Measurements from ENCODE around the gene OR52D1. TPM values are rescaled to one million over a fixed set of nuclear protein-coding genes. Genes with fewer than 3 reads are reported as not detected.

The OR52D1 gene
- total and polyA plus RNA-seq, 2 of the 4 experiments (the other 2 are of a cell fraction), result not detected

DNA sequence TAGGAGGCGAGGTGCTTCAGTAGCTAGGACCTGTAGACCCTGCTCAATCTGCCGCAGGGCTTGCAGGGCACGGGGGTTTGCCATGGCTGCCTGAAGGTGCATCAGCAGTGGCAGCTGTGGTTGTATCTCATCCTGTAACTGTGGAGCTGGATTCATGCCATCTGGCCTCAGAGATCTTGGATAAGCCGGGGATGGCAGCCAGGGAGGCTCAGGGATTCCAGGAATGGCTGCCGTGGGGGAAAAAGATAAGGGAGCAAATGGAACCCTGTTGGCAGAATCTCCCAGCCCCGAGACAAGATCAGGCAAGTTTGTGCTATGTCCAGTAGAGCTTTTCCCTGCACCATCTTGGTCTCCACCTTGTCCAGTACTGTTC is 19.4 kb downstream of the OR52D1 start:
- H2AK9ac ChIP-seq (replicated peaks; ENCODE audit: low read depth, low read length, poor library complexity), result no peak overlapping the region
- no peak for DNase-seq
- dilution Hi-C loops (cut with HindIII; ENCODE audit: low sequenced_read_pairs, unreplicated experiment) (no loop called here), intact Hi-C loops (cut with micrococcal nuclease) (no loop called here), in situ Hi-C loops (cut with MboI; ENCODE audit: low sequenced_read_pairs) (no loop called here)
- no peaks in the 10 kb centered on the region for H3K9me1 ChIP-seq (ENCODE audit: insufficient read depth, low read length)
- no peak overlapping the region for H2AFZ ChIP-seq (replicated peaks; ENCODE audit: low read length, poor library complexity)
- ATAC-seq (ENCODE audit: low read depth), result no peak
- H4K20me1 ChIP-seq (ENCODE audit: insufficient read depth, low read length), result no peaks in the 10 kb centered on the region
- H2BK120ac ChIP-seq (ENCODE audit: low read depth, low read length), result no peak overlapping the region
- CTCF ChIA-PET, result no interaction called here
- no peak overlapping the region for H2BK5ac ChIP-seq (ENCODE audit: low read depth, low read length, poor library complexity, severe bottlenecking)
- POLR2A ChIA-PET (ENCODE audit: unreplicated experiment), result no interaction called here
- TF ChIP-seq SMC3 (IDR thresholded peaks at IDR 0.05; ENCODE audit: low read depth, low read length) (no peak), MAZ (IDR thresholded peaks at IDR 0.05; ENCODE audit: borderline replicate concordance, low read depth, low read length) (no peak), MAFK (IDR thresholded peaks at IDR 0.05; ENCODE audit: low read depth, low read length) (no peak), FOS (IDR thresholded peaks at IDR 0.05; ENCODE audit: low read depth, low read length) (no peak), CHD1 (IDR thresholded peaks at IDR 0.05; ENCODE audit: low read depth, low read length) (no peak), RAD21 (IDR thresholded peaks at IDR 0.05; ENCODE audit: low read length) (no peak), BHLHE40 (IDR thresholded peaks at IDR 0.05; ENCODE audit: low read depth, low read length) (no peak), RFX5 (IDR thresholded peaks at IDR 0.05; ENCODE audit: low read depth, low read length) (no peak), CEBPB (IDR thresholded peaks at IDR 0.05; ENCODE audit: low read depth, low read length) (no peak), POLR2A (IDR thresholded peaks at IDR 0.05; ENCODE audit: low read depth, low read length) (no peak), MXI1 (IDR thresholded peaks at IDR 0.05; ENCODE audit: borderline replicate concordance, low read depth, low read length) (no peak), RCOR1 (IDR thresholded peaks at IDR 0.05; ENCODE audit: insufficient replicate concordance, low read length) (no peak), NFE2L2 (IDR thresholded peaks at IDR 0.05; ENCODE audit: low read depth, low read length) (no peak)
- TF ChIP-seq, protein P1, sequence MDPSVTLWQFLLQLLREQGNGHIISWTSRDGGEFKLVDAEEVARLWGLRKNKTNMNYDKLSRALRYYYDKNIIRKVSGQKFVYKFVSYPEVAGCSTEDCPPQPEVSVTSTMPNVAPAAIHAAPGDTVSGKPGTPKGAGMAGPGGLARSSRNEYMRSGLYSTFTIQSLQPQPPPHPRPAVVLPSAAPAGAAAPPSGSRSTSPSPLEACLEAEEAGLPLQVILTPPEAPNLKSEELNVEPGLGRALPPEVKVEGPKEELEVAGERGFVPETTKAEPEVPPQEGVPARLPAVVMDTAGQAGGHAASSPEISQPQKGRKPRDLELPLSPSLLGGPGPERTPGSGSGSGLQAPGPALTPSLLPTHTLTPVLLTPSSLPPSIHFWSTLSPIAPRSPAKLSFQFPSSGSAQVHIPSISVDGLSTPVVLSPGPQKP (IDR thresholded peaks at IDR 0.05; ENCODE audit: borderline replicate concordance, low read depth, low read length), result no peak
- TF ChIP-seq, protein P2, sequence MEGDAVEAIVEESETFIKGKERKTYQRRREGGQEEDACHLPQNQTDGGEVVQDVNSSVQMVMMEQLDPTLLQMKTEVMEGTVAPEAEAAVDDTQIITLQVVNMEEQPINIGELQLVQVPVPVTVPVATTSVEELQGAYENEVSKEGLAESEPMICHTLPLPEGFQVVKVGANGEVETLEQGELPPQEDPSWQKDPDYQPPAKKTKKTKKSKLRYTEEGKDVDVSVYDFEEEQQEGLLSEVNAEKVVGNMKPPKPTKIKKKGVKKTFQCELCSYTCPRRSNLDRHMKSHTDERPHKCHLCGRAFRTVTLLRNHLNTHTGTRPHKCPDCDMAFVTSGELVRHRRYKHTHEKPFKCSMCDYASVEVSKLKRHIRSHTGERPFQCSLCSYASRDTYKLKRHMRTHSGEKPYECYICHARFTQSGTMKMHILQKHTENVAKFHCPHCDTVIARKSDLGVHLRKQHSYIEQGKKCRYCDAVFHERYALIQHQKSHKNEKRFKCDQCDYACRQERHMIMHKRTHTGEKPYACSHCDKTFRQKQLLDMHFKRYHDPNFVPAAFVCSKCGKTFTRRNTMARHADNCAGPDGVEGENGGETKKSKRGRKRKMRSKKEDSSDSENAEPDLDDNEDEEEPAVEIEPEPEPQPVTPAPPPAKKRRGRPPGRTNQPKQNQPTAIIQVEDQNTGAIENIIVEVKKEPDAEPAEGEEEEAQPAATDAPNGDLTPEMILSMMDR (conservative IDR thresholded peaks at IDR 0.05; ENCODE audit: low read depth, low read length), result no peak
- TF ChIP-seq, protein P3, sequence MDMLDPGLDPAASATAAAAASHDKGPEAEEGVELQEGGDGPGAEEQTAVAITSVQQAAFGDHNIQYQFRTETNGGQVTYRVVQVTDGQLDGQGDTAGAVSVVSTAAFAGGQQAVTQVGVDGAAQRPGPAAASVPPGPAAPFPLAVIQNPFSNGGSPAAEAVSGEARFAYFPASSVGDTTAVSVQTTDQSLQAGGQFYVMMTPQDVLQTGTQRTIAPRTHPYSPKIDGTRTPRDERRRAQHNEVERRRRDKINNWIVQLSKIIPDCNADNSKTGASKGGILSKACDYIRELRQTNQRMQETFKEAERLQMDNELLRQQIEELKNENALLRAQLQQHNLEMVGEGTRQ (IDR thresholded peaks at IDR 0.05; ENCODE audit: low read depth, low read length), result no peak
- H2AK5ac ChIP-seq (ENCODE audit: low read depth, low read length), result no peak overlapping the region
- no peaks in the 10 kb centered on the region for H3K79me1 ChIP-seq (ENCODE audit: low read depth in 1 of 2, low read length in 2 of 2)
- H3K14ac ChIP-seq (replicated peaks; ENCODE audit: low read depth, low read length), result no peak overlapping the region
- H3K27me3 ChIP-seq (ENCODE audit: control insufficient read depth, insufficient read depth, low read length), result peaks cover 3% of the 10 kb centered on the region
- H3K4me1 ChIP-seq (ENCODE audit: control insufficient read depth, insufficient read depth, low read length), result no peaks in the 10 kb centered on the region
- no peak overlapping the region for H4K91ac ChIP-seq (ENCODE audit: insufficient read depth, low read depth, low read length)
- no peak overlapping the region for H3K4me2 ChIP-seq (ENCODE audit: low read depth, low read length)
- whole genome bisulfite sequencing, 2 experiments (ENCODE audit: extremely low coverage in 2 of 2, insufficient read length in 1 of 2), result 40% methylated on average over 1 of the region's 6 CpGs; no CpG with 5 or more reads in 1 of the 2 experiments
- H3K23ac ChIP-seq (ENCODE audit: low read depth, low read length), result no peak overlapping the region
- BruUV-seq (replicated peaks), result no TSS peak
- no peak overlapping the region for H3K56ac ChIP-seq (ENCODE audit: extremely low read depth, insufficient read depth, low read length)
- no peak overlapping the region for H3K27ac ChIP-seq (ENCODE audit: insufficient read depth, low read length)
- H4K5ac ChIP-seq (ENCODE audit: low read depth, low read length), result no peak overlapping the region
- H3K4ac ChIP-seq (ENCODE audit: low read depth, low read length), result no peak overlapping the region
- no peak overlapping the region for H2BK20ac ChIP-seq (ENCODE audit: low read depth, low read length)
- H3K9me3 ChIP-seq (ENCODE audit: control insufficient read depth, insufficient read depth, low read length), result no peaks in the 10 kb centered on the region
- no peak overlapping the region for H3K9ac ChIP-seq (ENCODE audit: low read depth, low read length)
- no peak overlapping the region for H2BK15ac ChIP-seq (ENCODE audit: low read depth, low read length)
- no peak overlapping the region for H3K18ac ChIP-seq (ENCODE audit: low read depth, low read length)
- H4K8ac ChIP-seq (ENCODE audit: low read depth in 2 of 2, low read length in 2 of 2), result no peak overlapping the region
- no peak overlapping the region for H3K4me3 ChIP-seq (ENCODE audit: insufficient read depth, low read depth, low read length)
- H3K36me3 ChIP-seq (ENCODE audit: control insufficient read depth, insufficient read depth, low read length), result no peaks in the 10 kb centered on the region

Measured in IMR-90 (cell line).